DLD1 (cell line): ENCODE results near the gene HDHD3.

Experiments
- in situ Hi-C: cut with HindIII; loops from 2 replicates; pipeline ENCODE4 v1.10.0; 2017; ENCODE audit warnings: low sequenced_read_pairs

HDHD3 gene

DNA sequence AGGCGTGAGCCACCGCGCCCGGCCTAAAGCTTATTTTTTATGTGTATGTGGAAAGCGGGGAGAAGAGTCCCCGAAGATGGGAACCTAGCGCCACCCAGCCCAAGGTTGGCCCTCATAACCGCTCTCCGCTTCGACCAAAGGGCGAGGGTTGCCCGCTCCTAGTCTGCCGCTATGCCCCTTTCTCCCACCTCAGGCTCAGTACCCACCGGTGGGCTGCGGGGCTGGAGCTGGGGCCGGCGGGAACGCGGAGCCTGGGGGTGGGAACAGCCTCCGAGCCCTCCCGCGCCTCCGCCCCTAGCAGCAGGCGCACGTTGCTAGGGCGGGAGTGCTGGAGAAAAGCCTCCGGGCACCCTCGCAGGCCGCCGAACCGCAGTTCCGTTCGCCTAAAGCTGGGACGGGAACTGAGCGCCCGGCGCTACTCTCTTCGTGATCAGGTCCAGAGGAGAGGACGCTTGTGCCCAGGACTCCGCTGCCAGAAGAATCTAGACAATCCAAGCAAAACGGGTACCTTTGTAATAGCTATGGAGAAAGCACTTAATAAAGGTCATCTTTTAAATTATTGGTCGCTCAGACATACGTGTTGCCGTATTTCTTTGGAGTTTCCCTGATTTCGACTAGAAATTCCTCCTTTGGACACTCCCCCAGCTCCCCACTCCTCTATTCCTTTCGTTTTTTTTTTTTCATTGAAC, 36.6 kb downstream of the HDHD3 start, which contains the start of gene WDR31:
WDR31 (minus strand) TSS at position 265 of the 689 bp plus-strand sequence. CDS start 8,253 bp downstream, outside the sequence.
- in situ Hi-C loops = no loop called here

GRCh38 chr9:113337714-113338113, 39.1 kb downstream of the HDHD3 start:
- in situ Hi-C loops = no loop called here

DNA sequence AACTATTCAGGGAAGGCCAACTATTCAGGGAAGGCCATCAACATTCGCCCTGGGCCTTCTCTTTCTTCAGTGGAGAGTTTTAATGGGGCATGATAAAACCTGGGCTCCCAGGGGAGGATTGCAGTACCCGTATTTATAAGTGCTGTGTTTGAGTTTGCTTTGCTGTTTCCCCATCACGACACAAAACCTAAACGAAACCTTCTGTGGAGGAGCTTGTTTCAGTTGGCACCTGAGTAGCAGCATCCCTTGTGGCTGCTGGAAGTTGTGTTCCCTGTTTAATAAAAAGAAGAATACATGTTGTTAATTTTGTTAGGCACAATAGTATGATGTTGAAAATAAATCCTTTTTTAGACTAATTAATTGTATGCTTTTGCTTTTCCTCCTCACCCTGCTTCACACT, 45.0 kb downstream of the HDHD3 start:
- in situ Hi-C loops = no loop called here

DNA sequence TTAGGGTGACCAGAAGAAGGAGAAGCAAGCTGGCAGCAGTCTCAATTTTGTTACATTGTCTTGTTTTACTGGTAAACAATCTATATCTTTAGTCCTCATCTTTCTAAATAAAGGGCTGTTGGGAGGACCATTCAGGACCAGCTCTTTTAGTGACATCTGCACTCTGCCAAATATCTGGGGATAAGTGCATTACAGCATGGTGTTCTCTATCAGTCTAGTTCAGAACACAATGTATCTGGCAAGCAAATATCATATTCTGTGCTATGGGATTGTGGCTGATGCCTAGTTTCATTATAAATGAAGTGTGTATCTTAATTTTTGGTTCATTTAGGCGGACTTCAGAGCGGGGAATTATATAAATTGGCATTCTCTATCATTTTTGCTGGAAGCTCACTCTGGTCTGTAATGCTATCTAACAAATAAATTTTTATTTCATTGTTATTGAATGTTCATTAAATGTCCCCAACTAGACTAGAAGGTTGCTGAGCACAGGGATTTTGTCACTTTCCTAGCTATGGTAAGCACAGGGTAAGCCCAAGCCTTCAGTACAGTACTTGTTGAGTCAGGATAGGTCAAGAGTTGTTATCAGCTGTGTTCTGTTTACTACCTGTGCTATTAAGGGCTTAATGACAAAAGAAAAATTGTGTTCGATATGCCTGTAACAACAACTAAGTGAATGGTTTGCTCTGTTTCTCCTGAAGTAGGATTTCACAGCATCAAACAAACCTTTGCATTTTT, 48.6 kb downstream of the HDHD3 start:
- in situ Hi-C loops = no loop called here

- in situ Hi-C loops = no loop called here
Measured at GRCh38 chr9:113326230-113326629, 50.6 kb downstream of the HDHD3 start.
